Eye (tissue), 1 donor: ENCODE data around the gene ANKRD29.
A peak's percentile ranks its signal among the peaks of the same experiment; 100 is the strongest.

Source experiments
- DNase-seq: peaks from one replicate; pipeline ENCODE4 v3.0.0-alpha.2; 2015

The ANKRD29 gene

GRCh38 chr18:23684515-23685197 is 21.9 kb upstream of the ANKRD29 start:
- DNase-seq = no peak

GRCh38 chr18:23683671-23684070 is 21.0 kb upstream of the ANKRD29 start:
- DNase-seq = no peak

GRCh38 chr18:23683155-23683554 is 20.4 kb upstream of the ANKRD29 start:
- DNase-seq = no peak

GRCh38 chr18:23682472-23682871 is 19.8 kb upstream of the ANKRD29 start:
- no peak for DNase-seq

GRCh38 chr18:23682045-23682444 is 19.3 kb upstream of the ANKRD29 start:
- no peak for DNase-seq

- DNase-seq = no peak
Measured at GRCh38 chr18:23675896-23676295, 13.2 kb upstream of the ANKRD29 start.

GRCh38 chr18:23675236-23675635 is 12.5 kb upstream of the ANKRD29 start:
- DNase-seq = no peak

- no peak for DNase-seq
Measured at GRCh38 chr18:23673725-23674124, 11.0 kb upstream of the ANKRD29 start.

- DNase-seq = no peak
Measured at GRCh38 chr18:23671564-23671963, 8.9 kb upstream of the ANKRD29 start.

GRCh38 chr18:23669804-23670405 is 7.2 kb upstream of the ANKRD29 start:
- peak; percentile 41 for DNase-seq

GRCh38 chr18:23669202-23669766 is 6.6 kb upstream of the ANKRD29 start:
- no peak for DNase-seq

GRCh38 chr18:23668731-23669130 is 6.0 kb upstream of the ANKRD29 start:
- DNase-seq = no peak

- DNase-seq = no peak
Measured at GRCh38 chr18:23667114-23667513, 4.4 kb upstream of the ANKRD29 start.

GRCh38 chr18:23664674-23665073 is 2.0 kb upstream of the ANKRD29 start:
- DNase-seq = no peak

GRCh38 chr18:23661735-23662308 is 889 bp downstream of the ANKRD29 start:
- DNase-seq = peak; percentile 17

GRCh38 chr18:23658285-23658684 is 4.4 kb downstream of the ANKRD29 start:
- DNase-seq = no peak

- no peak for DNase-seq
Measured at GRCh38 chr18:23652232-23652631, 10.5 kb downstream of the ANKRD29 start.

- peak; percentile 65 for DNase-seq
Measured at GRCh38 chr18:23650968-23651927, 11.5 kb downstream of the ANKRD29 start.

- no peak for DNase-seq
Measured at GRCh38 chr18:23648940-23649607, 13.6 kb downstream of the ANKRD29 start.

- DNase-seq = no peak
Measured at GRCh38 chr18:23648456-23648855, 14.3 kb downstream of the ANKRD29 start.

GRCh38 chr18:23646282-23646681 is 16.4 kb downstream of the ANKRD29 start:
- DNase-seq = no peak

GRCh38 chr18:23645568-23646175 is 17.0 kb downstream of the ANKRD29 start:
- no peak for DNase-seq
